Esophagus muscularis mucosa (tissue), 3 donors: Measurements from ENCODE around the gene ZSCAN2.

Experiments used
- CTCF ChIP-seq, 3 experiments: fragments of 200-600 bp in 2 of 3; fragments of 450-650 bp in 1 of 3; sonication (generic) in 2 of 3; IDR thresholded peaks; one replicate each; pipeline ENCODE4 v1.5.1; 2017 to 2019; ENCODE audit warnings: antibody characterized with exemption in 3 of 3, mild to moderate bottlenecking in 2 of 3, moderate library complexity in 1 of 3
- POLR2A ChIP-seq: fragments of 450-650 bp; IDR thresholded peaks from one replicate; pipeline ENCODE4 v1.6.1; 2017; ENCODE audit warnings: antibody characterized with exemption, moderate library complexity, mild to moderate bottlenecking, low read depth
- POLR2AphosphoS5 ChIP-seq, 2 donors: sonication (generic); formaldehyde crosslinking; IDR thresholded peaks; one replicate each; pipeline ENCODE4 v1.6.1; 2017; ENCODE audit warnings: antibody characterized with exemption in 2 of 2

GRCh38 chr15:84647726-84648125, 46.9 kb downstream of the ZSCAN2 start:
- TF ChIP-seq CTCF (IDR thresholded peaks at IDR 0.05) (no peak), POLR2A (no peak), POLR2AphosphoS5 (IDR thresholded peaks at IDR 0.05) (no peak)
